Stimulated activated naive CD8-positive, alpha-beta T cell treated with anti-CD3 and anti-CD28 coated beads, Interleukin-15, amount 100 ng/mL, for 72 hours (primary cell): ENCODE data around the gene BHLHA9.

Experiments used
- ATAC-seq: fragments of 150-1000 bp; cut with Tn5 transposase; 2 replicates; pipeline ENCODE4 v1.10.0; 2021; ENCODE audit warnings: mild to moderate bottlenecking, moderate library complexity
- DNase-seq, 2 donors: peaks; one replicate each; pipeline ENCODE4 v3.0.0; 2021 to 2022
- H3K27ac Mint-ChIP-seq, 2 donors: one replicate each; pipeline ENCODE4 v1.8.0; 2022; ENCODE audit warnings: mild to moderate bottlenecking in 2 of 2, mixed read lengths in 2 of 2, moderate library complexity in 2 of 2
- H3K27me3 Mint-ChIP-seq: one replicate; pipeline ENCODE4 v1.8.0; 2022; ENCODE audit warnings: mixed read lengths
- H3K4me1 Mint-ChIP-seq: one replicate; pipeline ENCODE4 v1.8.0; 2022; ENCODE audit warnings: mild to moderate bottlenecking, mixed read lengths
- H3K4me3 Mint-ChIP-seq, 2 donors: one replicate each; pipeline ENCODE4 v1.8.0; 2022; ENCODE audit warnings: mild to moderate bottlenecking in 2 of 2, mixed read lengths in 2 of 2, moderate library complexity in 1 of 2
- H3K9me3 Mint-ChIP-seq, 2 donors: one replicate each; pipeline ENCODE4 v1.8.0; 2022; ENCODE audit warnings: mixed read lengths in 2 of 2

BHLHA9 gene

GRCh38 chr17:1270210-1271029 lies at the start of gene BHLHA9:
Gene BHLHA9, plus strand, starts transcription at chr17:1270444. Its CDS starts 120 bp downstream, at chr17:1270564.
- Mint-ChIP-seq H3K27ac (no peak within 1 kb of the TSS), H3K27me3 (peaks cover 66% of the 10 kb centered on the region), H3K4me1 (peaks cover 12% of the 10 kb centered on the region), H3K4me3 (peak within 1 kb of the TSS; percentile 46 to 98), H3K9me3 (no peaks in the 10 kb centered on the region)
- ATAC-seq, result no peak
- no peak for DNase-seq

GRCh38 chr17:1221209-1221608 lies 49.0 kb upstream of the BHLHA9 start:
- no peaks in the 10 kb centered on the region for H3K4me1 Mint-ChIP-seq
- H3K27ac Mint-ChIP-seq, result no peak overlapping the region
- DNase-seq, result no peak
- H3K9me3 Mint-ChIP-seq, result no peaks in the 10 kb centered on the region
- H3K4me3 Mint-ChIP-seq, result no peak overlapping the region
- H3K27me3 Mint-ChIP-seq, result no peaks in the 10 kb centered on the region
- ATAC-seq, result no peak

- Mint-ChIP-seq H3K4me1 (no peaks in the 10 kb centered on the region), H3K9me3 (no peaks in the 10 kb centered on the region), H3K4me3 (no peak overlapping the region), H3K27ac (no peak overlapping the region), H3K27me3 (peaks cover 10% of the 10 kb centered on the region)
- no peak for ATAC-seq
- no peak for DNase-seq
These were observed 47.9 kb upstream of the BHLHA9 start for GRCh38 chr17:1222321-1222720.

- H3K27ac Mint-ChIP-seq, result no peak overlapping the region
- no peak overlapping the region for H3K4me3 Mint-ChIP-seq
- peaks cover 11% of the 10 kb centered on the region for H3K4me1 Mint-ChIP-seq
- peaks cover 22% of the 10 kb centered on the region for H3K27me3 Mint-ChIP-seq
- DNase-seq, result no peak
- no peaks in the 10 kb centered on the region for H3K9me3 Mint-ChIP-seq
- no peak for ATAC-seq
These were observed 46.6 kb upstream of the BHLHA9 start for GRCh38 chr17:1223662-1224061.

GRCh38 chr17:1224330-1224729 lies 45.9 kb upstream of the BHLHA9 start:
- peaks cover 22% of the 10 kb centered on the region for H3K27me3 Mint-ChIP-seq
- ATAC-seq, result no peak
- H3K4me1 Mint-ChIP-seq, result peaks cover 11% of the 10 kb centered on the region

GRCh38 chr17:1226308-1226707 lies 43.9 kb upstream of the BHLHA9 start:
- DNase-seq, result no peak
- no peak overlapping the region for H3K4me3 Mint-ChIP-seq
- no peak overlapping the region for H3K27ac Mint-ChIP-seq
- ATAC-seq, result no peak
- no peaks in the 10 kb centered on the region for H3K9me3 Mint-ChIP-seq
- peaks cover 19% of the 10 kb centered on the region for H3K4me1 Mint-ChIP-seq
- H3K27me3 Mint-ChIP-seq, result peaks cover 40% of the 10 kb centered on the region

More at GRCh38 chr17:1224330-1224729, 45.9 kb upstream of the BHLHA9 start:
- Mint-ChIP-seq H3K9me3 (no peaks in the 10 kb centered on the region), H3K27ac (no peak overlapping the region), H3K4me3 (no peak overlapping the region)
- DNase-seq, result no peak

- H3K9me3 Mint-ChIP-seq, result no peaks in the 10 kb centered on the region
- H3K27me3 Mint-ChIP-seq, result peaks cover 51% of the 10 kb centered on the region
- peaks cover 26% of the 10 kb centered on the region for H3K4me1 Mint-ChIP-seq
- H3K27ac Mint-ChIP-seq, result no peak overlapping the region
- no peak overlapping the region for H3K4me3 Mint-ChIP-seq
- no peak for DNase-seq
- ATAC-seq, result no peak
These were observed 42.9 kb upstream of the BHLHA9 start for GRCh38 chr17:1227365-1227764.

GRCh38 chr17:1227917-1228780 lies 42.1 kb upstream of the BHLHA9 start:
- peak; percentile 44 for ATAC-seq
- H3K27ac Mint-ChIP-seq, result no peak overlapping the region

GRCh38 chr17:1228781-1229348 lies 41.4 kb upstream of the BHLHA9 start:
- Mint-ChIP-seq H3K9me3 (no peaks in the 10 kb centered on the region), H3K27me3 (peaks cover 60% of the 10 kb centered on the region), H3K27ac (no peak overlapping the region), H3K4me1 (peaks cover 26% of the 10 kb centered on the region), H3K4me3 (peak overlapping the region; percentile 37 to 87)
- DNase-seq (peak in 1 of 2 donors; percentile 22), ATAC-seq (peak; percentile 43)

More at GRCh38 chr17:1227917-1228780, 42.1 kb upstream of the BHLHA9 start:
- DNase-seq, result peak; percentile 15 to 16
- H3K9me3 Mint-ChIP-seq, result no peaks in the 10 kb centered on the region
- H3K4me1 Mint-ChIP-seq, result peaks cover 26% of the 10 kb centered on the region
- H3K27me3 Mint-ChIP-seq, result peaks cover 59% of the 10 kb centered on the region
- peak overlapping the region; percentile 87 to 92 for H3K4me3 Mint-ChIP-seq

- DNase-seq, result peak; percentile 38
- H3K27ac Mint-ChIP-seq, result no peak overlapping the region
These were observed 40.8 kb upstream of the BHLHA9 start for GRCh38 chr17:1229349-1229899.

GRCh38 chr17:1229900-1230501 lies 40.2 kb upstream of the BHLHA9 start:
- H3K4me3 Mint-ChIP-seq, result peak overlapping the region; percentile 94 to 98
- peaks cover 26% of the 10 kb centered on the region for H3K4me1 Mint-ChIP-seq
- peak overlapping the region; percentile 84 to 97 for H3K27ac Mint-ChIP-seq
- peaks cover 60% of the 10 kb centered on the region for H3K27me3 Mint-ChIP-seq
- ATAC-seq (peak; percentile 64), DNase-seq (no peak)
- H3K9me3 Mint-ChIP-seq, result no peaks in the 10 kb centered on the region

More at GRCh38 chr17:1229349-1229899, 40.8 kb upstream of the BHLHA9 start:
- peaks cover 60% of the 10 kb centered on the region for H3K27me3 Mint-ChIP-seq
- peaks cover 26% of the 10 kb centered on the region for H3K4me1 Mint-ChIP-seq
- H3K9me3 Mint-ChIP-seq, result no peaks in the 10 kb centered on the region
- ATAC-seq, result peak; percentile 53
- H3K4me3 Mint-ChIP-seq, result peak overlapping the region; percentile 72 to 79

- DNase-seq, result no peak
- Mint-ChIP-seq H3K27ac (no peak overlapping the region), H3K27me3 (peaks cover 59% of the 10 kb centered on the region), H3K4me3 (no peak overlapping the region), H3K4me1 (peaks cover 26% of the 10 kb centered on the region), H3K9me3 (no peaks in the 10 kb centered on the region)
- no peak for ATAC-seq
These were observed 38.8 kb upstream of the BHLHA9 start for GRCh38 chr17:1231456-1231855.

- ATAC-seq (no peak), DNase-seq (no peak)
- Mint-ChIP-seq H3K27me3 (peaks cover 50% of the 10 kb centered on the region), H3K4me3 (no peak overlapping the region), H3K4me1 (peaks cover 26% of the 10 kb centered on the region), H3K27ac (no peak overlapping the region), H3K9me3 (no peaks in the 10 kb centered on the region)
These were observed 37.9 kb upstream of the BHLHA9 start for GRCh38 chr17:1232331-1232730.

GRCh38 chr17:1232786-1233185 lies 37.5 kb upstream of the BHLHA9 start:
- Mint-ChIP-seq H3K27me3 (peaks cover 45% of the 10 kb centered on the region), H3K4me1 (peaks cover 22% of the 10 kb centered on the region), H3K9me3 (no peaks in the 10 kb centered on the region), H3K27ac (no peak overlapping the region), H3K4me3 (no peak overlapping the region)
- no peak for DNase-seq
- ATAC-seq, result no peak

- DNase-seq, result no peak
- no peak overlapping the region for H3K27ac Mint-ChIP-seq
These were observed 35.8 kb upstream of the BHLHA9 start for GRCh38 chr17:1234455-1234854.

More at GRCh38 chr17:1234455-1234854, 35.8 kb upstream of the BHLHA9 start:
- Mint-ChIP-seq H3K9me3 (no peaks in the 10 kb centered on the region), H3K4me1 (peaks cover 20% of the 10 kb centered on the region), H3K4me3 (no peak overlapping the region), H3K27me3 (peaks cover 44% of the 10 kb centered on the region)
- no peak for ATAC-seq
